Smooth muscle cell (in vitro differentiated cells): ENCODE measurements around the gene HACD2. TPM values are rescaled to one million over a fixed set of nuclear protein-coding genes. Genes with fewer than 3 reads are reported as not detected.

ENCODE experiments used
- DNase-seq: peaks from one replicate; lab custom pipeline; 2025; ENCODE audit not compliant: unreplicated experiment; lab: John Stamatoyannopoulos, UW
- H2AFZ ChIP-seq: fragments of 200-600 bp; sonication (generic); 2 replicates; pipeline ENCODE4 v1.6.0; 2016; ENCODE audit warnings: antibody characterized with exemption, low read depth, mild to moderate bottlenecking
- H3F3A ChIP-seq: fragments of 200-600 bp; sonication (generic); 2 replicates; pipeline ENCODE4 v1.6.0; 2017; ENCODE audit warnings: antibody characterized with exemption, low read depth
- H3K27ac ChIP-seq: fragments of 200-600 bp; sonication (generic); 2 replicates; pipeline ENCODE4 v1.5.1; 2016; ENCODE audit warnings: low read depth, mild to moderate bottlenecking
- H3K27me3 ChIP-seq: fragments of 200-600 bp; sonication (generic); 2 replicates; pipeline ENCODE4 v1.6.1; 2016; ENCODE audit warnings: low read depth, mild to moderate bottlenecking
- H3K36me3 ChIP-seq: fragments of 200-600 bp; sonication (generic); 2 replicates; pipeline ENCODE4 v1.5.1; 2016; ENCODE audit warnings: low read depth
- H3K4me1 ChIP-seq: fragments of 200-600 bp; sonication (generic); 2 replicates; pipeline ENCODE4 v1.5.1; 2016; ENCODE audit warnings: low read depth
- H3K4me2 ChIP-seq: fragments of 200-600 bp; sonication (generic); 2 replicates; pipeline ENCODE4 v1.6.0; 2016; ENCODE audit warnings: mild to moderate bottlenecking
- H3K4me3 ChIP-seq: fragments of 200-600 bp; sonication (generic); 2 replicates; pipeline ENCODE4 v1.5.1; 2016; ENCODE audit warnings: mild to moderate bottlenecking
- H3K79me2 ChIP-seq: fragments of 200-600 bp; sonication (generic); 2 replicates; pipeline ENCODE4 v1.6.0; 2016; ENCODE audit warnings: low read depth, mild to moderate bottlenecking
- H3K9ac ChIP-seq: fragments of 200-600 bp; sonication (generic); 2 replicates; pipeline ENCODE4 v1.6.0; 2016; ENCODE audit warnings: low read depth
- H3K9me3 ChIP-seq: fragments of 200-600 bp; sonication (generic); replicated peaks from 2 replicates; pipeline ENCODE4 v1.5.1; 2016; ENCODE audit warnings: low read depth
- H4K20me1 ChIP-seq: fragments of 200-600 bp; sonication (generic); 2 replicates; pipeline ENCODE4 v1.6.0; 2016; ENCODE audit warnings: low read depth
- WGBS: methylation state at CpG from one replicate; pipeline ENCODE4 v1.1.7; 2016; ENCODE audit warnings: low lambda C conversion rate; 5-methylcytosine and 5-hydroxymethylcytosine counted together
- polyA plus RNA-seq: library from polyadenylated mRNA; unstranded; fragments of >200 nt; fragmentation: Nextera tagmentation; extraction: Ambion mirVana; gene quantifications from 2 replicates; pipeline ENCODE4 v1.2.1, GENCODE V29; 2016
- total RNA-seq: library from RNA; depleted of rRNA; stranded (reverse); fragments of >200 nt; gene quantifications from 2 replicates; pipeline ENCODE4 v1.2.3, GENCODE V29; 2014
- TF ChIP-seq, protein P1 (sequence below): fragments of 200-600 bp; sonication (generic); IDR thresholded peaks from 2 replicates; pipeline ENCODE4 v1.5.1; 2017; ENCODE audit warnings: borderline replicate concordance, mild to moderate bottlenecking, antibody characterized with exemption; ENCODE audit not compliant: insufficient read depth, poor library complexity, severe bottlenecking

Gene HACD2
- total and polyA plus RNA-seq, 2 experiments from 2014 or later: 9.5 to 28.3 TPM

DNA sequence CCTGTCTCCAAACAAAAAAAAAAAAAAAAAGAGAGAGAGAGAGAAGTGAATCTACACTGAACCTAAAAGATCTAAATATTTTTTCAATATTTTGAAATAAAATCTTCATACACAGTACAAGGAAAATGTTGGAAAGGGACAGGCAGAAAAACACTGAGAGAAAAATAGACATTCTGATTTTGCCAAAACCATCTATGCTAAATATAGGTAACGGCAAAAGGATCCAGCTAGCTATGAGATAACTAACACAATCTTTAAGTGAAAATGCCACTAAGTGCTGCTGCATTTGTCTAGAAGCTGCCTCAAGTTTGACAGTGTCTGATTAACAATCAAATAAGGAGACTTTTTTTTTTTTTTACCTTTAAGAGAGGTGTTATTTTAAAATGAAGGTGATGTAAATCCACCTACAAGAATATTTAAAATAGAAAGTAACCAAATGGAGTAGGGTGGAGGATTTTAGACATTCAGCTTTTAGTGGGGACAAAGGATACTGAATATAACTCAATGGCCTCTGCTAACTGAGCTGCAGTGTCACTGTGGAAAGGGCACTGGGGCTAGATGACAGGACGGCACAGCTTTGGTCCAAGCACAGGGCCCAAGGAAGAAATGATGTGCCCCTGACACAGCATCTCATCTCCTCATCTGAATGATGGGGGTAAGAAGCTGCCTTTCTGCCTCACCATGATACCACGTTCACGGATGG, 62.4 kb downstream of the HACD2 start:
- no peaks in the 10 kb centered on the region for H4K20me1 ChIP-seq
- no peaks in the 10 kb centered on the region for H3K27me3 ChIP-seq
- H3K36me3 ChIP-seq: no peaks in the 10 kb centered on the region
- no peak overlapping the region for H3K4me3 ChIP-seq
- H3K4me2 ChIP-seq: no peak overlapping the region
- DNase-seq: no peak
- no peaks in the 10 kb centered on the region for H3K79me2 ChIP-seq
- H3F3A ChIP-seq: no peaks in the 10 kb centered on the region
- H3K9ac ChIP-seq: no peak overlapping the region
- TF ChIP-seq, protein P1, sequence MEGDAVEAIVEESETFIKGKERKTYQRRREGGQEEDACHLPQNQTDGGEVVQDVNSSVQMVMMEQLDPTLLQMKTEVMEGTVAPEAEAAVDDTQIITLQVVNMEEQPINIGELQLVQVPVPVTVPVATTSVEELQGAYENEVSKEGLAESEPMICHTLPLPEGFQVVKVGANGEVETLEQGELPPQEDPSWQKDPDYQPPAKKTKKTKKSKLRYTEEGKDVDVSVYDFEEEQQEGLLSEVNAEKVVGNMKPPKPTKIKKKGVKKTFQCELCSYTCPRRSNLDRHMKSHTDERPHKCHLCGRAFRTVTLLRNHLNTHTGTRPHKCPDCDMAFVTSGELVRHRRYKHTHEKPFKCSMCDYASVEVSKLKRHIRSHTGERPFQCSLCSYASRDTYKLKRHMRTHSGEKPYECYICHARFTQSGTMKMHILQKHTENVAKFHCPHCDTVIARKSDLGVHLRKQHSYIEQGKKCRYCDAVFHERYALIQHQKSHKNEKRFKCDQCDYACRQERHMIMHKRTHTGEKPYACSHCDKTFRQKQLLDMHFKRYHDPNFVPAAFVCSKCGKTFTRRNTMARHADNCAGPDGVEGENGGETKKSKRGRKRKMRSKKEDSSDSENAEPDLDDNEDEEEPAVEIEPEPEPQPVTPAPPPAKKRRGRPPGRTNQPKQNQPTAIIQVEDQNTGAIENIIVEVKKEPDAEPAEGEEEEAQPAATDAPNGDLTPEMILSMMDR: no peak
- no peak overlapping the region for H2AFZ ChIP-seq
- no peak overlapping the region for H3K27ac ChIP-seq
- H3K9me3 ChIP-seq: no peaks in the 10 kb centered on the region
- H3K4me1 ChIP-seq: peaks cover 7% of the 10 kb centered on the region
- 97% methylated on average over 4 of the region's 4 CpGs for WGBS

DNA sequence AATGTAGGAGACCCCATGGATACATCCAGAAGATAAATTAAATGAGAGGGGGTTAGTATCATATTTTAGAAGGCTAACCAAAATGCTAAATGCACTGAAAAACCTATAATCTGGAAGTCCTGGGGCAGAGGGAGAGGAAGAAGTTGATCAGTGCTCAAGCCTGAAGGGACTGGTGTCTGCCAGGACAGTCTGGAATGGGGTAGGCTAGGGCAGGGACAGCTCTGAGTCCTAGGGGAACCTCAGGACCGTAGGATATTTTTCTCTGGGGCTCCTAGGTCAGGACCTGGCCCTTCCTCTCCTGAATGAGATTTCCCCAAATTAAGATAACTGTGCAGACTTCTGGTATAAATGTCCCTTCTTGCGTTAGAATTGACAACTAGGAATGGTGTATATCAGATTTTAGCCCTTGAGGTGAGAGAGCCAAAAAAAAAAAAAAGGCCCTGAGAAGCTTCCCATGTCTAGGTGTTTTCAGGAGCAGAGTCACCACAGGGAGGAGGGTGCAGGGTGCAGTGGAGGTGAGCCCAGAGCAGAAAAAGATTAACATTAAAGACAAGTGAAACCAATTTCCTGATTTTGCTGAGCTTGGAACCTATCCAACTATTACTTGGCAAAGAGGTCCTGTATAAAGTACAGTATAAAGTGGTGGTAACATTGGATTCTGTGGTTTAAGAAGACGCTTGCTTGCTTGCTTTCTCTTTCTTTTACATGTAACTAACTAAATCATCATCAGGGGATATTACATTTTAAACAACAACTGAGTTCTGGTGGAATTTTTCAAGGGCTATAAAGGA, 63.5 kb downstream of the HACD2 start:
- no peaks in the 10 kb centered on the region for H3K36me3 ChIP-seq

DNA sequence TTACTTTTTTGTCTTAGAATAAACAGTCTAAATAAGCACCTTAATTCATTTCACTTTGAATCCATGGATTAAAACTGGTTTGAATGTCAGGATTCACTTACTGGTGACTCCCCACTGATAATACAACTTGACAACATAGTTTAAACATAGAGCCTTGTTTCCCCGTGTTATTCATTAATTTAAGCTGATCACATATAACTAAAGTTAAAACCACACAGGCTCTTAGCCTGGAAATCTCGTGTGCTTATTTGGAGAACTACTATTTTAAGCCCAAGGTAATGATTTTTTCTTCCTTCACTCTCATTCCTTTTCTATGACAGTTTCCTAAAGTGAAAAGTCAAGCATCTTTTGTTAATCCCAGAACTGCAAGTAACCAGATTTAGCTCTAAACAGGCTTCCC, 64.2 kb downstream of the HACD2 start:
- TF ChIP-seq, protein P1: no peak
- no peaks in the 10 kb centered on the region for H3K36me3 ChIP-seq
- 78% methylated on average over 2 of the region's 2 CpGs for WGBS
- no peak overlapping the region for H3K4me3 ChIP-seq
- H3K9ac ChIP-seq: no peak overlapping the region
- H3K27ac ChIP-seq: no peak overlapping the region
- no peaks in the 10 kb centered on the region for H3F3A ChIP-seq
- H3K4me1 ChIP-seq: peaks cover 7% of the 10 kb centered on the region
- H4K20me1 ChIP-seq: no peaks in the 10 kb centered on the region
- no peak for DNase-seq
- H2AFZ ChIP-seq: no peak overlapping the region
- no peaks in the 10 kb centered on the region for H3K9me3 ChIP-seq
- H3K27me3 ChIP-seq: no peaks in the 10 kb centered on the region
- H3K4me2 ChIP-seq: no peak overlapping the region
- H3K79me2 ChIP-seq: no peaks in the 10 kb centered on the region

More for the DNA sequence above, 63.5 kb downstream of the HACD2 start:
- DNase-seq: no peak
- TF ChIP-seq, protein P1: no peak
- Histone ChIP-seq H3K9ac (no peak overlapping the region), H3K4me2 (no peak overlapping the region), H3K27me3 (no peaks in the 10 kb centered on the region), H3K4me3 (no peak overlapping the region), H3K9me3 (no peaks in the 10 kb centered on the region), H2AFZ (no peak overlapping the region), H3K27ac (no peak overlapping the region), H4K20me1 (no peaks in the 10 kb centered on the region), H3K4me1 (peaks cover 7% of the 10 kb centered on the region), H3F3A (no peaks in the 10 kb centered on the region), H3K79me2 (no peaks in the 10 kb centered on the region)
- WGBS: 99% methylated on average over 3 of the region's 3 CpGs
